ENCODE data around the gene LETM1.
"Not testable (repeated sequence)": the region's sequence is repeated elsewhere in the genome, so short reads cannot be mapped to it uniquely, and the experiment has no call there.

LETM1 gene

DNA sequence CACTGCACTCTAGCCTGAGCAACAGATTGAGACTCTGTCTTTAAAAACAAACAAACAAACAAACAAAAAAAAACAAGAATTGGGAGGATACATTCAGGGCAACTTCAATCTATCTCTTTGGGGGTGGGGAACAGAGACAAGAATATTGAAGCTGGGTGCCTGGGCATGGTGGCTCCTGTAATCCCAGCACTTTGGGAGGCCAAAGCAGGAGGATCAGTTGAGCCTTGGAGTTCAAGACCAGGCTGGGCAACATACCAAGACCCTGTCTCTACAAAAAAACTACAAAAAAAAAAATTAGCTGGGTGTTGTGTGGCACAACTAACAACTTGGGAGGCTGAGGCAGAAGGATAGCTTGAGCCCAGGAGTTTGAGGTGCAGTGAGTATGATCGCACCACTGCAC lies 1.2 kb downstream of the LETM1 start:
- no peak for DNase-seq (ENCODE audit: low read depth)
- TF ChIP-seq, protein P1, sequence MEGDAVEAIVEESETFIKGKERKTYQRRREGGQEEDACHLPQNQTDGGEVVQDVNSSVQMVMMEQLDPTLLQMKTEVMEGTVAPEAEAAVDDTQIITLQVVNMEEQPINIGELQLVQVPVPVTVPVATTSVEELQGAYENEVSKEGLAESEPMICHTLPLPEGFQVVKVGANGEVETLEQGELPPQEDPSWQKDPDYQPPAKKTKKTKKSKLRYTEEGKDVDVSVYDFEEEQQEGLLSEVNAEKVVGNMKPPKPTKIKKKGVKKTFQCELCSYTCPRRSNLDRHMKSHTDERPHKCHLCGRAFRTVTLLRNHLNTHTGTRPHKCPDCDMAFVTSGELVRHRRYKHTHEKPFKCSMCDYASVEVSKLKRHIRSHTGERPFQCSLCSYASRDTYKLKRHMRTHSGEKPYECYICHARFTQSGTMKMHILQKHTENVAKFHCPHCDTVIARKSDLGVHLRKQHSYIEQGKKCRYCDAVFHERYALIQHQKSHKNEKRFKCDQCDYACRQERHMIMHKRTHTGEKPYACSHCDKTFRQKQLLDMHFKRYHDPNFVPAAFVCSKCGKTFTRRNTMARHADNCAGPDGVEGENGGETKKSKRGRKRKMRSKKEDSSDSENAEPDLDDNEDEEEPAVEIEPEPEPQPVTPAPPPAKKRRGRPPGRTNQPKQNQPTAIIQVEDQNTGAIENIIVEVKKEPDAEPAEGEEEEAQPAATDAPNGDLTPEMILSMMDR (IDR thresholded peaks at IDR 0.05; ENCODE audit: insufficient read depth, low read depth, low read length, missing control alignments): no peak
- peak overlapping the region; percentile 80 for H3K4me3 ChIP-seq (ENCODE audit: low read depth, low read length)

DNA sequence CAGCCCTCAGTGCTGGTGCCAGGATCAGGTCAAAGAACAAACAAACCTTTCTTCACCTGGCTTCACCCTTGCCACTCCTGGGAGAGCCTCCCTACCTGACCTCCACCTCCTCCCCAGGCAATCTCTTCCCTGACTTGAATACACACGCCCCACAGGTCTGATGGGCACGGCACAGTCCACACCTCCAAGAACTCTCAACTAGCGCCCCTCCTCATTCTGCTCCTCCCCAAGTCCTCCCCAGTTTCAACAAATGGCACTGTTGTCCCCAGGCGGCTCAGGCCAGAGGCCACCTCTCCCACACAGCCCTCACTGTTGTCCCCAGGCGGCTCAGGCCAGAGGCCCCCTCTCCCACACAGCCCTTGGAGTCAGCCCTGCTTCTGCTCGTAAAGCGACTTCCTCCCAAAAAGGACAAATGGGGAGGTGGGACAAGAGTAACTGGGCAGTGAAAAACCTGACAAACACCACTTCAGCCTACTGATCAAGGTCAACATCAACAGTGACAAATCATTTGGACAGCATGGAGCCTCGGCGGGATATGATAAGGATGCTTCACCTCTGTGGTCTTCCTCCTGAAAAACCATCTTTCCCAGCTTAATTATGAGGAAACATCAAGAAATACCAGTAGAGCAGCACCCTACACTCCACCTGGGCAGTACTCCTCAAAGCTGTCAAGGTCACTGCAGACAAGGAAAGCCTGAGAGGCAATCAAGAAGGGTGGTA lies 2.9 kb downstream of the LETM1 start:
- DNase-seq (ENCODE audit: low read depth): no peak
- TF ChIP-seq, protein P1 (IDR thresholded peaks at IDR 0.05; ENCODE audit: insufficient read depth, low read depth, low read length, missing control alignments): no peak
- H3K4me3 ChIP-seq (ENCODE audit: low read depth, low read length): no peak overlapping the region

DNA sequence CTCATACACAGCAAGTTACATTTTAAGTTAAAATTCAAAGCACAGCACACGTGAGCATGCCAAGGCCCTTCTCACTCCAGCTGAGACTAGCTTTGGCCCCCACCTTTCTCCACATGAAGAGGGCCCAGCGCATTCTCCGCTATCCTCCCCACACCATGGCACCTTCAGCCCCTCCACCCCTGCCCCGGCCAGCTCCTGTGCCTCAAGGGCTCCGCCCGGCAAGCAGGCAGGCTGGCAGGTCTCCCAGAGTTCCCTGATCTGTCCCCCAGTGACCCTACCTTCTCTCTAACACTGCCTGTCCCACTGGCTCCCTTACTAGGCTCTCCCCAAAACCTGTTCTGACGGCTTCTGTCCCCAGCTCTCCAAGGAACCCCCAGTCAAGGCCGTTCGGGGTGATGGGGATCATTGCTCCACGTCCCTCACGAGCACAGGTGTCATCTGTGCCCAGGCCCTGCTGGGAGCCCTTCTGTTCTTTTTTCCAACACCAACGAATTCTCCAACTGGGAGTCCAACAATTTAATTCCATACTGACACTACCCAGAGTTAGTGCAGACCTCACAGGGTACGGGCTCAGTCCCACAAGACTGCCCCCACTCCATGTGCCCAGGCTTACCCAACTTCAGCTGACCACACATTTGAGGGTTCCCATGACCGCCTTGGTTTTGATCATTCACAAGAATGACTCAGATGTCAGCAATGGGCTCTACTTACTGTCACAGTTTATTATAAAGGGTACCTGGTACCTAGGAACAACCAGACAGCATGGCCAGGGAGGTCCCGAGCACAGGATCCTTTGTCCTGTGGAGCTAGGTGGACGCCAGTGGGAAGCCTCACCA lies 4.2 kb downstream of the LETM1 start:
- H3K4me3 ChIP-seq (ENCODE audit: low read depth, low read length): no peak overlapping the region
- TF ChIP-seq, protein P1 (IDR thresholded peaks at IDR 0.05; ENCODE audit: insufficient read depth, low read depth, low read length, missing control alignments): no peak
- DNase-seq (ENCODE audit: low read depth): no peak

DNA sequence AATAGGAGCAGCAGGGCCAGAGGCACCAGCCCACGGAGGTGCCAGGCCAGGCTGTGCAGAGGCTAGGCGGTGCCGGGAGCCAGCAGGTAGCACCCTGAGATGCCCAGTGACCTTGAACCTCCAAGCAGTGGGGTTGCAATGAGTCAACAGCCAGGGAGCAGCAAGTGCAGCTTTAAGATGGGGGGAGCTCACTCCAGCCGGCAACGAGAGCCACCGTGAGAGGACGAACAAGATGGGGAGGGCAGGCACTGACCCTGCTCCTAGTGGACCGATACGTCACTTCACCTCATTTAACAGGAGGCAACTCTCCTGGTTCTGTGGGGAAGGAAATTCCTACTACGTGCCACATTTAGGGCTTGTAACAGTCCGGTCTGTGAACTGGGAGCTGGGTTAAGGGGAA lies 4.8 kb downstream of the LETM1 start:
- TF ChIP-seq, protein P1 (IDR thresholded peaks at IDR 0.05; ENCODE audit: insufficient read depth, low read depth, low read length, missing control alignments): no peak
- H3K4me3 ChIP-seq (ENCODE audit: low read depth, low read length): no peak overlapping the region
- DNase-seq (ENCODE audit: low read depth): no peak

DNA sequence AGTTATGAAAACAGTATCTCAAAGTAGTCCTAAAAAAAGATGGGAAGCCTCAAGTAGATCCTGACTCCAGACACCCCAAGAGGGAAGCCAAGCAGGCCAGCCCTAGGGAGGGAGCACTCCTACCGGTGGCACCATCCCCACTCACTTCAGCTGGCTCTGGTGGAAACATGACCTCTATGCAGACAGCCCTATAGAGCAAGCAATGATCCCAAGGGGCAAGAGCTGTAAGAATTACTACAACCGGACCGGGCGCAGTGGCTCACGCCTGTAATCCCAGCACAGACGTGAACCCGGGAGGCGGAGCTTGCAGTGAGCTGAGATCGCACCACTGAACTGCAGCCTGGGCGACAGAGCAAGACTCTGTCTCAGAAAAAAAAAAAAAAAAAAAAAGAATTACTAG lies 5.7 kb downstream of the LETM1 start:
- TF ChIP-seq, protein P1 (IDR thresholded peaks at IDR 0.05; ENCODE audit: insufficient read depth, low read depth, low read length, missing control alignments): no peak
- DNase-seq (ENCODE audit: low read depth): no peak
- no peak overlapping the region for H3K4me3 ChIP-seq (ENCODE audit: low read depth, low read length)

DNA sequence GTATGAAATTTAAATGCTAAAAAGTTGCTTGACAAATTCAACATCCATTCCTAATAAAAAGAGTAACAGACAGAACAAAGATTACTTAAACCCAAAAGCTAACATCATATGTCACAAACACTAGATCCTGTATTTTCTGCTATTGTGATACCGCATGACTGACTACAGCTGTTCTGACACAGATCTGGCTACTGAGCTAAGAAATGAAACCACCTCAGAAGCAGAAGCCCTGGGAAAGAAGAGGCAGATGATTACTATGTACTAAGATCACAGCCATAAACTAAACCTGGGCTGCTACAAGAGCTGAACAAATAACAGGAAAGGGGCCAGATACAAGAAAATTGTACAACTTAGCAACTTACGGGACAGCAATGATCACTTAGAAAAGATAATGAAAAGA lies 9.4 kb downstream of the LETM1 start:
- TF ChIP-seq, protein P1 (IDR thresholded peaks at IDR 0.05; ENCODE audit: insufficient read depth, low read depth, low read length, missing control alignments): no peak
- DNase-seq (ENCODE audit: low read depth): peak; percentile 47
- H3K4me3 ChIP-seq (ENCODE audit: low read depth, low read length): no peak overlapping the region

DNA sequence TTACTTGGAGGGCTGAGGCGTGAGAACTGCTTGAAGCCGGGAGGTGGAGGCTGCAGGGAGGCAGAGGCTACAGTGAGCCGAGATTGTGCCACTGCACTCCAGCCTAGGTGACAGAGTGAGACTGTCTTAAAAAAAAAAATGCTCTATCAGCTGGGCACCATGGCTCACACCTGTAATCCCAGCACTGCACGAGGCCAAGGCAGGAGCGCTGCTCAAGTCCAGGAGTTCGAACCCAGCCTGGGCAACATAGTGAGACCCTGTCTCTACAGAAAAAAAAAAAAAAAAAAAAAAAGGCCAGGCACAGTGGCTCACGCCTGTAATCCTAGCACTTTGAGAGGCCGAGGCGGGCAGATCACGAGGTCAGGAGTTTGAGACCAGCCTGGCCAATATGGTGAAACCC lies 11.3 kb downstream of the LETM1 start:
- DNase-seq (ENCODE audit: low read depth): not testable (repeated sequence)

More for the DNA sequence above, 11.3 kb downstream of the LETM1 start:
- not testable (repeated sequence) for H3K4me3 ChIP-seq (ENCODE audit: low read depth, low read length)
